Activated CD8-positive, alpha-beta T cell treated with anti-CD3 and anti-CD28 coated beads, Interleukin-2, amount 10 ng/mL, durations not matched to agents 7 days and 5 days (primary cell): Measurements from ENCODE around the gene PSENEN. TPM values are rescaled to one million over a fixed set of nuclear protein-coding genes. Genes with fewer than 3 reads are reported as not detected.

Experiments
- ATAC-seq: fragments of 150-1000 bp; cut with Tn5 transposase; one replicate; pipeline ENCODE4 v1.10.0; 2021; ENCODE audit warnings: moderate library complexity
- CTCF ChIA-PET: fragments of 350-600 bp; sonication (Branson Sonifier 250); formaldehyde crosslinking; loops from one replicate; lab custom pipeline; 2021; ENCODE audit warnings: antibody characterized with exemption; lab: Charles Lee
- POLR2A ChIA-PET: fragments of 350-600 bp; sonication (Branson Sonifier 250); formaldehyde crosslinking; loops from one replicate; lab custom pipeline; 2021; ENCODE audit warnings: antibody characterized with exemption; lab: Charles Lee
- DNase-seq: peaks from one replicate; pipeline ENCODE4 v3.0.0-alpha.2; 2020
- H3K27ac Mint-ChIP-seq: one replicate; pipeline ENCODE4 v1.8.0; 2021; ENCODE audit warnings: mild to moderate bottlenecking, mixed read lengths
- H3K27me3 Mint-ChIP-seq: one replicate; pipeline ENCODE4 v1.8.0; 2021; ENCODE audit warnings: low read depth, mixed read lengths
- H3K36me3 Mint-ChIP-seq: one replicate; pipeline ENCODE4 v1.8.0; 2021; ENCODE audit warnings: low read depth, mixed read lengths
- H3K4me1 Mint-ChIP-seq: one replicate; pipeline ENCODE4 v1.8.0; 2021; ENCODE audit warnings: low read depth, mixed read lengths
- H3K4me3 Mint-ChIP-seq: one replicate; pipeline ENCODE4 v1.8.0; 2021; ENCODE audit warnings: mild to moderate bottlenecking, mixed read lengths
- H3K9me3 Mint-ChIP-seq: one replicate; pipeline ENCODE4 v1.8.0; 2022; ENCODE audit warnings: mixed read lengths; ENCODE audit not compliant: insufficient read depth
- total RNA-seq, 2 experiments: library from RNA; stranded (reverse); gene quantifications; one replicate each; pipeline ENCODE4 v1.2.3, GENCODE V29; 2021

The PSENEN gene
- total RNA-seq, 2 experiments from 2014 or later = 44.1 to 48.2 TPM

DNA sequence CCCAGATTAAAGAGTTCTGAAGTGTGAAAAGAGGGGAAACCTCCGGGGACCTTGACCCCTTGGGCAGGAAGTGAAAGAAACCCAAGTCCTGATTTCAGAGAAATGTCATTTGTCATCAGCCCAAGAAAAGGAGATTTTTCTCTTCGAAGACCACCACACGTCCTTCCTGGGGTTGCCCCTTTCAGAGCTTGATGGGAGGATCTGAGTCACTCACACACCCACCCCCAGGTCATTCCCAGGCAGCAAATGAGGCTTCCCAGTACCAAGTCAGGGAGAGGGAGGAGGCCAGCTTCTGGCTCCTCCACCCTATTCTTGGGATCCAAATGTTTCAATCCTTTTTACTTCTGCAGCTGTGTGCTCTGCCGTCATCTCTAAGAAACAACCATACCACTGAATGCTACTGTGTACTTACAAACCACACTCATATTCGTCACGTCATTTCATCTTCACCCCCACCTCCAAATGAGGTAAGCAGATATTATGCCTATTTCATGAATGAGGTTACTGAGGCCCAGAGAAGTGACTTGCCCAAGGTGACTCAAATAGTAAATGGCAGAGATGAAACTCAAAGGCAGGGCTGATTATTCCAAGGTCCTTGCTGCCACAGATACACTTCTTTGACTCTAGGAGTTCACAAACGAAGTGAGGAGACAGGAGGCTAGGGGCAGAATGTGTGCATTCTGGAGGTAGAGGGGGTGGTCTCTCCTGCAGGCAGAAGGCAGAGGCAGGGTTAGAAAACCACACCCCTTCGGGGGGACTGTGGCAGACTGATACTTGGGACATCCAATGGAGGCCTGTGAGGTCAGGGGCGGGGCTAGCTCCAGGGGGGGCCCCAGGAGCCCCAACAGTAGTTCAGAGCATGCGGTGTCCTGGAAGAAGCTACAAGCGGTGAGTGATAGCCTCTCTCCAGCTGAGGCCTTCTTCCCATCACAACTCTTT is 32.6 kb upstream of the PSENEN start:
- CTCF ChIA-PET = interaction anchor here (1.3 to 6.7 kb wide), 9 partner anchors 14 to 218 kb away, joined by 3 to 266 read pairs (median 6); partner anchors contain the start of genes COX6B1, LIN37, PSENEN and U2AF1L4
- Mint-ChIP-seq H3K36me3 (peaks cover 24% of the 10 kb centered on the region), H3K4me1 (peaks cover 74% of the 10 kb centered on the region), H3K9me3 (no peaks in the 10 kb centered on the region), H3K4me3 (peak overlapping the region; percentile 83), H3K27me3 (no peaks in the 10 kb centered on the region), H3K27ac (peak overlapping the region; percentile 95)
- ATAC-seq (peak; percentile 25), DNase-seq (peak; percentile 89)
- POLR2A ChIA-PET = interaction anchor here (0.6 to 7.6 kb wide), 8 partner anchors 10 to 307 kb away, joined by 3 to 113 read pairs (median 8); partner anchors contain the start of genes COX6B1, NFKBID, PSENEN and U2AF1L4

GRCh38 chr19:35713506-35713850 is 32.0 kb upstream of the PSENEN start:
- ChIA-PET CTCF (interaction anchor here (1.3 to 6.7 kb wide), 8 partner anchors 15 to 218 kb away, joined by 3 to 266 read pairs (median 5); partner anchors contain the start of genes COX6B1, LIN37, PSENEN and U2AF1L4), POLR2A (interaction anchor here (0.6 to 7.6 kb wide), 6 partner anchors 10 to 306 kb away, joined by 3 to 113 read pairs (median 9); partner anchors contain the start of genes NFKBID and ZBTB32)
- Mint-ChIP-seq H3K27me3 (no peaks in the 10 kb centered on the region), H3K4me1 (peaks cover 73% of the 10 kb centered on the region), H3K36me3 (peaks cover 24% of the 10 kb centered on the region), H3K4me3 (peak overlapping the region; percentile 83), H3K9me3 (no peaks in the 10 kb centered on the region), H3K27ac (peak overlapping the region; percentile 95)
- ATAC-seq (no peak), DNase-seq (no peak)

DNA sequence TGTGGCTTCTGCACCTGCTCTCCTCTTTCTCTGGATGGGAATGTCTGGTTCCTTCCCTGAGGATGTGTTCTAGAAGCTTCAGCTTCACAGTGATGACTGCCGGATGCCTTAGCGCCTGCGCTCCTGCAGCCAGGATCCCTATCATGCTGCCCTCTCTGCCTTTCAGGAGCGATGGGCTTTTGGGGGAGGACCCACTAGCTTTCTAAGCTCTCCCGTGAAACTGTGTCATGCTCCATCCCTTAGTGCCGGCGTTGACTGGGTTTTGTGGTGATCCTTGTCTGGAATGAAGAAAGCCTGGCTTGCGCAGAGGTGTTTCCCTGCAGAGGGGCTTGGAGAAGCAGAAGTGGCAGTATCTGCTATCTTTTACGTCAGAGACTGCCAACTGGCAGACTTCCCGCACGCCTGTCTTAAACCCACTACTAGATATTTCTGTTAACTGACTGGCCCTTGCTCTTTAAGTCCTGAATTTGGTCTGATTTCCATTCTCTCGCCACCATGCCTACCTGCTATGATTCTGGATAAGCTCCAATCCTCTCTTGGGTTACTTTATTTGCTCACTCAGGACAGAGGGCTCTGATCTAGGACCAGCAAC is 31.5 kb upstream of the PSENEN start:
- peak overlapping the region; percentile 95 for H3K27ac Mint-ChIP-seq
- no peaks in the 10 kb centered on the region for H3K27me3 Mint-ChIP-seq
- ATAC-seq = no peak
- no peaks in the 10 kb centered on the region for H3K9me3 Mint-ChIP-seq
- DNase-seq = no peak
- H3K4me3 Mint-ChIP-seq = peak overlapping the region; percentile 83
- CTCF ChIA-PET = interaction anchor here (0.7 to 6.7 kb wide), 13 partner anchors 15 to 217 kb away, joined by 3 to 266 read pairs (median 4); partner anchors contain the start of genes COX6B1, IGFLR1 and LIN37
- H3K36me3 Mint-ChIP-seq = peaks cover 24% of the 10 kb centered on the region
- peaks cover 73% of the 10 kb centered on the region for H3K4me1 Mint-ChIP-seq
- POLR2A ChIA-PET = interaction anchor here (1.1 to 7.6 kb wide), 6 partner anchors 11 to 186 kb away, joined by 3 to 113 read pairs (median 9); partner anchors contain the start of genes NFKBID and ZBTB32

GRCh38 chr19:35714601-35715354 is 30.7 kb upstream of the PSENEN start:
- ChIA-PET POLR2A (interaction anchor here (1.2 to 7.6 kb wide), 5 partner anchors 12 to 33 kb away, joined by 3 to 113 read pairs (median 5); partner anchors contain the start of genes LIN37 and ZBTB32), CTCF (interaction anchor here (0.7 to 6.7 kb wide), 10 partner anchors 15 to 216 kb away, joined by 3 to 266 read pairs (median 4); partner anchors contain the start of genes COX6B1 and IGFLR1)
- peak; percentile 64 for DNase-seq
- H3K27ac Mint-ChIP-seq = peak overlapping the region; percentile 95
- peak overlapping the region; percentile 83 for H3K4me3 Mint-ChIP-seq
- peaks cover 28% of the 10 kb centered on the region for H3K36me3 Mint-ChIP-seq
- ATAC-seq = no peak
- no peaks in the 10 kb centered on the region for H3K9me3 Mint-ChIP-seq
- H3K4me1 Mint-ChIP-seq = peaks cover 76% of the 10 kb centered on the region
- no peaks in the 10 kb centered on the region for H3K27me3 Mint-ChIP-seq

- Mint-ChIP-seq H3K27ac (peak overlapping the region; percentile 89), H3K27me3 (no peaks in the 10 kb centered on the region), H3K9me3 (no peaks in the 10 kb centered on the region), H3K4me3 (peak overlapping the region; percentile 83), H3K36me3 (peaks cover 31% of the 10 kb centered on the region), H3K4me1 (peaks cover 77% of the 10 kb centered on the region)
- no peak for ATAC-seq
- POLR2A ChIA-PET = interaction anchor here (1.2 to 7.6 kb wide), 5 partner anchors 12 to 33 kb away, joined by 3 to 113 read pairs (median 5); partner anchors contain the start of genes LIN37 and ZBTB32
- peak; percentile 30 for DNase-seq
- CTCF ChIA-PET = interaction anchor here (0.5 to 6.7 kb wide), 6 partner anchors 16 to 216 kb away, joined by 3 to 266 read pairs (median 4); no protein-coding TSS in a partner anchor
Measured at GRCh38 chr19:35715355-35715809, 30.1 kb upstream of the PSENEN start.

- Mint-ChIP-seq H3K36me3 (peaks cover 35% of the 10 kb centered on the region), H3K27me3 (no peaks in the 10 kb centered on the region), H3K27ac (peak overlapping the region; percentile 89), H3K4me3 (peak overlapping the region; percentile 83), H3K4me1 (peaks cover 72% of the 10 kb centered on the region), H3K9me3 (no peaks in the 10 kb centered on the region)
- ATAC-seq (no peak), DNase-seq (peak; percentile 40)
- CTCF ChIA-PET = interaction anchor here (0.5 to 6.7 kb wide), 4 partner anchors 17 to 32 kb away, joined by 3 to 266 read pairs (median 16); no protein-coding TSS in a partner anchor
- POLR2A ChIA-PET = interaction anchor here (1.3 to 7.6 kb wide), 4 partner anchors 13 to 32 kb away, joined by 4 to 113 read pairs (median 50); partner anchors contain the start of genes LIN37 and ZBTB32
Measured at GRCh38 chr19:35715981-35716800, 29.3 kb upstream of the PSENEN start.

- no peaks in the 10 kb centered on the region for H3K27me3 Mint-ChIP-seq
- POLR2A ChIA-PET = interaction anchor here (0.6 to 6.7 kb wide), 8 partner anchors 14 to 31 kb away, joined by 3 to 113 read pairs (median 4); partner anchors contain the start of genes IGFLR1, LIN37, PSENEN and U2AF1L4
- ATAC-seq (peak; percentile 77), DNase-seq (peak; percentile 97)
- CTCF ChIA-PET = interaction anchor here (1.6 to 6.7 kb wide), 3 partner anchors 18 to 28 kb away, joined by 5 to 266 read pairs (median 8); partner anchors contain the start of gene U2AF1L4
- peak overlapping the region; percentile 83 for H3K4me3 Mint-ChIP-seq
- H3K4me1 Mint-ChIP-seq = peaks cover 65% of the 10 kb centered on the region
- H3K9me3 Mint-ChIP-seq = no peaks in the 10 kb centered on the region
- H3K27ac Mint-ChIP-seq = peak overlapping the region; percentile 89
- peaks cover 42% of the 10 kb centered on the region for H3K36me3 Mint-ChIP-seq
Measured at GRCh38 chr19:35716801-35717664, 28.4 kb upstream of the PSENEN start.

GRCh38 chr19:35717665-35718344 is 27.6 kb upstream of the PSENEN start, which contains the start of gene KMT2B:
KMT2B (plus strand) TSS chr19:35718003; CDS start chr19:35718019, 16 bp downstream.
- CTCF ChIA-PET = interaction anchor here (1.0 to 1.9 kb wide), 5 partner anchors 18 to 102 kb away, joined by 3 to 8 read pairs (median 4); partner anchors contain the start of gene U2AF1L4
- Mint-ChIP-seq H3K9me3 (no peaks in the 10 kb centered on the region), H3K27ac (peak within 1 kb of the TSS; percentile 94), H3K36me3 (peaks cover 50% of the 10 kb centered on the region), H3K27me3 (no peaks in the 10 kb centered on the region), H3K4me1 (peaks cover 57% of the 10 kb centered on the region), H3K4me3 (peak within 1 kb of the TSS; percentile 94)
- no peak for DNase-seq
- POLR2A ChIA-PET = interaction anchor here (0.6 to 1.9 kb wide), 8 partner anchors 13 to 208 kb away, joined by 3 to 14 read pairs (median 3); partner anchors contain the start of genes IGFLR1, LIN37, PSENEN and U2AF1L4
- peak; percentile 1 for ATAC-seq
